PC-3 (cell line): ENCODE results near the gene MAST2. TPM values are rescaled to one million over a fixed set of nuclear protein-coding genes. Genes with fewer than 3 reads are reported as not detected.

Experiments
- ATAC-seq: fragments of 200-7000 bp; cut with Tn5 transposase; 2 replicates; pipeline ENCODE4 v1.9.1; 2020; ENCODE audit warnings: mild to moderate bottlenecking, moderate library complexity
- BruUV-seq: library from RNA; stranded (reverse); fragments of 400-500 nt; replicated peaks from 2 replicates; lab custom pipeline; 2021; lab: Mats Ljungman, UMichigan
- CTCF ChIA-PET: fragments of 300-600 bp; sonication (Branson Sonifier 250); formaldehyde crosslinking; loops from one replicate; lab custom pipeline; 2022; ENCODE audit warnings: antibody characterized with exemption; lab: Charles Lee
- POLR2A ChIA-PET: fragments of 300-600 bp; sonication (Branson Sonifier 250); formaldehyde crosslinking; loops from one replicate; lab custom pipeline; 2022; ENCODE audit warnings: antibody characterized with exemption; ENCODE audit not compliant: unreplicated experiment; lab: Charles Lee
- DNase-seq: peaks from one replicate; pipeline ENCODE4 v3.0.0-alpha.2; 2015
- H2AFZ ChIP-seq: fragments of 300-600 bp; sonication (generic); 2 replicates; pipeline ENCODE4 v1.6.0; 2016; ENCODE audit warnings: antibody characterized with exemption, low read length
- H3F3A ChIP-seq: fragments of 300-600 bp; sonication (generic); one replicate; pipeline ENCODE4 v1.6.0; 2017; ENCODE audit warnings: antibody characterized with exemption, low read length, control low read depth, mild to moderate bottlenecking; ENCODE audit not compliant: unreplicated experiment
- H3K27ac ChIP-seq: fragments of 300-600 bp; sonication (generic); 2 replicates; pipeline ENCODE4 v1.5.1; 2016; ENCODE audit warnings: mild to moderate bottlenecking, low read length
- H3K27me3 ChIP-seq: fragments of 300-600 bp; sonication (generic); 2 replicates; pipeline ENCODE4 v1.6.1; 2016; ENCODE audit warnings: low read length, mixed read lengths
- H3K36me3 ChIP-seq: fragments of 300-600 bp; sonication (generic); 2 replicates; pipeline ENCODE4 v1.6.1; 2016; ENCODE audit warnings: low read depth, mixed run types, low read length, mixed read lengths
- H3K4me1 ChIP-seq: fragments of 300-600 bp; sonication (generic); 2 replicates; pipeline ENCODE4 v1.5.1; 2016; ENCODE audit warnings: low read length; ENCODE audit not compliant: insufficient read depth
- H3K4me2 ChIP-seq: fragments of 300-600 bp; sonication (generic); 2 replicates; pipeline ENCODE4 v1.6.0; 2016; ENCODE audit warnings: low read length
- H3K4me3 ChIP-seq: fragments of 300-600 bp; sonication (generic); 2 replicates; pipeline ENCODE4 v1.5.1; 2016; ENCODE audit warnings: mild to moderate bottlenecking, low read length, mixed read lengths
- H3K79me2 ChIP-seq: fragments of 300-600 bp; sonication (generic); 2 replicates; pipeline ENCODE4 v1.6.1; 2017; ENCODE audit warnings: low read length, mixed read lengths
- H3K9ac ChIP-seq: fragments of 300-600 bp; sonication (generic); 2 replicates; pipeline ENCODE4 v1.6.0; 2016; ENCODE audit warnings: mild to moderate bottlenecking, low read length
- H3K9me2 ChIP-seq: fragments of 300-600 bp; sonication (generic); replicated peaks from 2 replicates; pipeline ENCODE4 v1.6.1; 2016; ENCODE audit warnings: mixed run types, low read length, mixed read lengths
- H3K9me3 ChIP-seq: fragments of 300-600 bp; sonication (generic); 2 replicates; pipeline ENCODE4 v1.6.1; 2016; ENCODE audit warnings: low read length, mixed read lengths
- H4K20me1 ChIP-seq: fragments of 300-600 bp; sonication (generic); 2 replicates; pipeline ENCODE4 v1.6.1; 2016; ENCODE audit warnings: low read length, mixed read lengths
- EZH2 ChIP-seq: fragments of 300-600 bp; sonication (generic); IDR thresholded peaks from one replicate; pipeline ENCODE4 v1.6.1; 2017; ENCODE audit warnings: antibody characterized with exemption, mild to moderate bottlenecking, low read length; ENCODE audit not compliant: unreplicated experiment
- EZH2phosphoT487 ChIP-seq: fragments of 300-600 bp; sonication (generic); IDR thresholded peaks from 2 replicates; pipeline ENCODE4 v1.6.1; 2018; ENCODE audit warnings: mild to moderate bottlenecking, antibody characterized with exemption, low read length, borderline replicate concordance
- intact Hi-C: fragments of 100-400 bp; cut with micrococcal nuclease; formaldehyde crosslinking; loops from 2 replicates; pipeline ENCODE4 v1.9.0; 2023
- total RNA-seq: library from RNA; depleted of rRNA; stranded (reverse); fragments of >200 nt; gene quantifications from 2 replicates; pipeline ENCODE4 v1.2.3, GENCODE V29; 2014
- TF ChIP-seq, protein P1 (sequence below): fragments of 300-600 bp; sonication (generic); conservative IDR thresholded peaks from 2 replicates; pipeline ENCODE4 v1.5.1; 2017; ENCODE audit warnings: antibody characterized with exemption, low read depth, mild to moderate bottlenecking, low read length

MAST2 gene
- total RNA-seq, 1 experiment from 2014 or later: 29.3 TPM

DNA sequence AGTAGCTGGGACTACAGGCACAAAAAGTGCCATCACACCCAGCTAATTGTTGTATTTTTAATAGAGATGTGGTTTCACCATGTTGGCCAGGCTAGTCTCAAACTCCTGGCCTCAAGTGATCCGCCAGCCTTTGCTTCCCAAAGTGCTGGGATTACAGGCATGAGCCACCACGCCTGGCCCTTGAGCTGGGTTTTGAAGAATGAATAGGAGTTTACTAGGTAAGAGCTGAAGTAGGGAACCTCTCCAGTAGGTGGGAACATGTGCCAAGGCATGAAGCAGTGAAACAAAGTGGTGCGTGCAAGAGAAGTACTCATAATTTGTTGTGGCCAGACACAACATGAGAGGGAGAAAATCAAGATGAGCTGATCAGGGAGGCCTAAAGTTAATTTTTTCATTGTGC, 55.8 kb downstream of the MAST2 start:
- Histone ChIP-seq H3K79me2 (peaks cover 48% of the 10 kb centered on the region; the same call in 1 of the 2 replicates), H3K4me1 (peaks cover 18% of the 10 kb centered on the region), H3K36me3 (no peaks in the 10 kb centered on the region), H3K27ac (no peak overlapping the region), H3K9ac (no peak overlapping the region), H4K20me1 (0 out of 2 replicates have a peak, but pooled peaks cover 4% of the 10 kb centered on the region), H3K9me2 (no peaks in the 10 kb centered on the region), H2AFZ (no peak overlapping the region), H3K27me3 (no peaks in the 10 kb centered on the region), H3F3A (no peaks in the 10 kb centered on the region), H3K4me2 (no peak overlapping the region), H3K4me3 (no peak overlapping the region), H3K9me3 (no peaks in the 10 kb centered on the region)
- CTCF ChIA-PET: no interaction called here
- POLR2A ChIA-PET: no interaction called here
- intact Hi-C loops: no loop called here
- DNase-seq: no peak
- no TSS peak for BruUV-seq
- no peak for ATAC-seq
- TF ChIP-seq, protein P1, sequence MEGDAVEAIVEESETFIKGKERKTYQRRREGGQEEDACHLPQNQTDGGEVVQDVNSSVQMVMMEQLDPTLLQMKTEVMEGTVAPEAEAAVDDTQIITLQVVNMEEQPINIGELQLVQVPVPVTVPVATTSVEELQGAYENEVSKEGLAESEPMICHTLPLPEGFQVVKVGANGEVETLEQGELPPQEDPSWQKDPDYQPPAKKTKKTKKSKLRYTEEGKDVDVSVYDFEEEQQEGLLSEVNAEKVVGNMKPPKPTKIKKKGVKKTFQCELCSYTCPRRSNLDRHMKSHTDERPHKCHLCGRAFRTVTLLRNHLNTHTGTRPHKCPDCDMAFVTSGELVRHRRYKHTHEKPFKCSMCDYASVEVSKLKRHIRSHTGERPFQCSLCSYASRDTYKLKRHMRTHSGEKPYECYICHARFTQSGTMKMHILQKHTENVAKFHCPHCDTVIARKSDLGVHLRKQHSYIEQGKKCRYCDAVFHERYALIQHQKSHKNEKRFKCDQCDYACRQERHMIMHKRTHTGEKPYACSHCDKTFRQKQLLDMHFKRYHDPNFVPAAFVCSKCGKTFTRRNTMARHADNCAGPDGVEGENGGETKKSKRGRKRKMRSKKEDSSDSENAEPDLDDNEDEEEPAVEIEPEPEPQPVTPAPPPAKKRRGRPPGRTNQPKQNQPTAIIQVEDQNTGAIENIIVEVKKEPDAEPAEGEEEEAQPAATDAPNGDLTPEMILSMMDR: no peak
- TF ChIP-seq EZH2 (no peak), EZH2phosphoT487 (no peak)

GRCh38 chr1:45862008-45862407, 58.6 kb downstream of the MAST2 start:
- Histone ChIP-seq H3K36me3 (no peaks in the 10 kb centered on the region), H3F3A (no peaks in the 10 kb centered on the region), H3K4me2 (no peak overlapping the region), H3K79me2 (peaks cover 43% of the 10 kb centered on the region; the same call in 1 of the 2 replicates), H4K20me1 (0 out of 2 replicates have a peak, but pooled peaks cover 3% of the 10 kb centered on the region), H3K9me2 (no peaks in the 10 kb centered on the region), H3K4me1 (peaks cover 20% of the 10 kb centered on the region), H2AFZ (no peak overlapping the region), H3K27ac (no peak overlapping the region), H3K9me3 (no peaks in the 10 kb centered on the region), H3K9ac (no peak overlapping the region), H3K27me3 (no peaks in the 10 kb centered on the region), H3K4me3 (no peak overlapping the region)
- CTCF ChIA-PET: no interaction called here
- no peak for DNase-seq
- no TSS peak for BruUV-seq
- intact Hi-C loops: no loop called here
- no peak for ATAC-seq
- POLR2A ChIA-PET: interaction anchor here (0.7 kb wide), 1 partner anchor 87 kb away, joined by 3 read pairs; no protein-coding TSS in a partner anchor
- TF ChIP-seq, protein P1: no peak
- TF ChIP-seq EZH2phosphoT487: no peak
- TF ChIP-seq EZH2: no peak

- Histone ChIP-seq H3K9me2 (no peaks in the 10 kb centered on the region), H3K4me3 (no peak overlapping the region), H3K4me2 (peak overlapping the region; percentile 85), H3K9me3 (no peaks in the 10 kb centered on the region), H3K27me3 (no peaks in the 10 kb centered on the region), H3F3A (no peaks in the 10 kb centered on the region), H3K27ac (no peak overlapping the region), H3K9ac (no peak overlapping the region), H3K36me3 (no peaks in the 10 kb centered on the region), H2AFZ (no peak overlapping the region), H3K79me2 (peaks cover 48% of the 10 kb centered on the region; the same call in 1 of the 2 replicates), H3K4me1 (peaks cover 30% of the 10 kb centered on the region), H4K20me1 (no peaks in the 10 kb centered on the region)
- DNase-seq: no peak
- ATAC-seq: no peak
- ChIA-PET CTCF (no interaction called here), POLR2A (interaction anchor here (0.6 kb wide), 1 partner anchor 238 kb away, joined by 4 read pairs; no protein-coding TSS in a partner anchor)
- TF ChIP-seq, protein P1: no peak
- TF ChIP-seq EZH2phosphoT487 (no peak), EZH2 (no peak)
- intact Hi-C loops: loop anchor here (1.0 kb wide), 1 partner anchor 18 kb away; no protein-coding TSS in a partner anchor
- no TSS peak for BruUV-seq
Observed at GRCh38 chr1:45863218-45863617, 59.8 kb downstream of the MAST2 start.
